HG03139 (cell line): Measurements from ENCODE around the gene PPP1R17.
A peak's percentile ranks its signal among the peaks of the same experiment; 100 is the strongest.

Experiments
- ATAC-seq: cut with Tn5 transposase; IDR thresholded peaks from one replicate; pipeline ENCODE4 v1.9.1; 2021; ENCODE audit not compliant: unreplicated experiment

PPP1R17 gene

DNA sequence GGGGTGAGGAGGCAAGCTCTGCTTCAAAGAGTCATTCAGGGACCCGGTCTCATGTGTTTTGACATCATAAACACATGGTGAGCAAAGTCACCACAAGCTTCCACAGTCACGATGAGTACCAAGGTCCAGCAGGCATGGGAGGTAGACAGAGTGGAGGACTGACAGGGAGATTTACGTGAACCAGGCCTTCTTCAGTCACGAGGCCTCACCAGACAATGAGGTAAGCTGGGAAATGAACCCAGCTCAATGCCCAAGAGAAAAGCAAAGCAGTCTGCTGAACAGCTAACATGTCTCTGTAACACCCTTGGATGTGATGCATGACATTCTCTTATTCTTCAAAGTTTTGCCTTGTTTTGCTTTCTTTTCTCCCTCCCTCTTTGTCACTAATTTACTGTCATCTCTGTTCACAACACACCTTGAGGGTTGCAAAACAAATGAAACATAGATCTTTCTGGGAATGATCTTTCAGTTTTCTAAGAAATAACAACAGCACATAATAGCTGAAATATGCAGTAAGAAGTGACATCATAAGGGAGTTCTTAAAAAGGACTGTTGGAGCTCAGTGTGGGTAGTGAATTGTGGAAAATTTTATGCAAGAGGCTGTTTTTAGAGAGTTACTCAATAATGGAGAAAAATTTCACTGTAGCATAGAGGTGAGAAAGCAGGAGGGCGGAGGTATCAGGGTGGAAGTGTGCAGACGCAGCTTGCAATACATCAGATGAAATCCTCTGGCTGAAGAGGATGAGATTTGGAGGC, 9.0 kb downstream of the PPP1R17 start:
- no peak for ATAC-seq

DNA sequence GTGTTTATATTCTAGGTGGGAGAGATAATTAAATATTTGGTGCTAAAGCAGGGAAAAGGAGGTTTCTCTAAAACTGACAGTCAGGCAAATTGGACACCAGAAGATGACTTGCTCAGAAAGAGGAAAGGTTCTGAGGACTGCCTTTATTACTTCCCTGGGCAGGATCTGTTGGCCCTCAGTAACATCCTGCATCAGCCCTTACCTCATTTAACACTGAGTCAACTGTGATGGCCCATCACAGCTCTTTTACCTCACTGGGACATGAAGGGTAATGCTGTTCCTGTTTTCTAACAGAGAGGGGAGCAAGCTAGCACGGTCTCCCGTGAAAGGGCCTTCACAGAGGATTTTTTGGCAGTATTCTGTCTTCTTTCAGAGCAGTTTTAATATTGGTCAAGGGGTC, 12.0 kb downstream of the PPP1R17 start:
- ATAC-seq, result no peak

DNA sequence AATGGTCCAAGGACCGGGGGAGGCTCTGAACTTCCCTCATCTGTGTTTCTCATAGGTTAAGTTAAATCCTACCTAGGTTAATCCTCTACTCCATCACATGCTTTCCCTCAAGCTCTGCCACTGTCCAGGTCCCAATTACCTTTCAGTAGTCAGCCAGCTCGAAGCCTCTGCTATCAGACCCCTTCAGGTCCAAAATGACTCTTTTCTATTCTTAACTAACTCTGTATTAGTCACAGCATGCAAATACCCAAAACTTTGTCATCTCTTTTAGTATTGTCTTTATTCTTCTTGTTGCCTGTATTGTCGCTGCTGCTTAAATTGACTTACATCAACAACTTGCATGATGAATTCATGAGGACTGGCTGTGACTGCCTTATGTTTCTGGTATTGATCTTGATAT, 15.3 kb downstream of the PPP1R17 start:
- no peak for ATAC-seq

GRCh38 chr7:31705377-31705776, 18.4 kb downstream of the PPP1R17 start:
- ATAC-seq, result no peak

DNA sequence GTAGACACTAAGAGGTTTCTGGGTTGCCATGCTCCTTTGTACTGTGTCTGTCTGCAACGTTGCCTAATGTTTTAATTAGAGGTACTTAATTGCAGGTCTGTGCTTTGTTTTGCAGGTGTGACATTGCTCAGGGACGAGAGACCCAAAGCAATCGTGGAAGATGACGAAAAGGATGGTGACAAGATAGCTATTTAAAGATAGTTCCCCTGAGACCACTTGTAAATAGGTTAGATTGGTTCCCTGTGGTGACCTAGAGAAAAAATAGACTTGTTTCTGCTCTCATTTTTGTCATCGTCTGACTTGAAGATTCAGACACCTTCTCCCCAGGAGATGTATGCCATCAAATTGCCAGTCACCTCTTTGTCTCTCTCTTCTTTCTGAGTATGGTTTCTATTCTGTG, 20.1 kb downstream of the PPP1R17 start:
- no peak for ATAC-seq

GRCh38 chr7:31710171-31710570, 23.2 kb downstream of the PPP1R17 start:
- no peak for ATAC-seq

GRCh38 chr7:31716355-31716754, 29.3 kb downstream of the PPP1R17 start:
- ATAC-seq, result no peak

DNA sequence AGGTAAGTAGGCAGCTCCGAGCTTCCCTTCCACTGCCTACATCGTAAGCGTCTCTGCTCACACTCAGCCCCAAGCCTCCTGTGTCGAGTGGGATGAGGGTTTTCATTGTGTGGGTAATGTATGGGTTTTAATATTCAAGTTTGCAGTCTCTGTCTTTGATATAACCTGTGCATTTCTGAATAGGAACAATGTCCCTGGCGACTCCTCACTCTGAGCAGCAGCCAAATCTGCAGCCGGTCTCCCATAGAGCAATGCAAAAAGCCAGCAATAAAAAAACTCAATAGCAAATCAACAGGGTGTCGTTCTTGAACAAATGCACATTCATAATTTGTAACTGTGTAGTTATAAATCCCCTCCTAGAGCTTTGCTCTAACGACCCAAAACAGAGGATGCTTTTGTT, 33.4 kb downstream of the PPP1R17 start:
- ATAC-seq, result no peak

DNA sequence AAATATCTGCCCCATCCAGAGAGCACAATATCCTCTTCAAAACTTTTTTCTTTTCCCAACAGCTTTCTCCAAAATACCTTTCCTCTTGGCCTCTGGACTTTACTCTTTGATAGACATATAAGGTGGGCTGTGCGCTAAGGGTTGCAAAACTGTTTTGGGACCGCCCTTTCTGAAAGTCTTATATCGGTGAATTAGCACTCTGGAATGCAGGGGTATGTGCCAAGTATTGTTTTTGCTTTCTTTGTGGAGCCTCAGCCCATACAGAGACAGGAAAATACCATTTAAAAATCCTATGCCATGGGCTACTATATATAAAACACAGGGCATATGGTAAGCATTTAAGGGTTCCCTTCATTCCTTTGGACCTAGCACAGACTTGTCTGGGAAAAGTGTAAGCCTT, 37.7 kb downstream of the PPP1R17 start:
- no peak for ATAC-seq

DNA sequence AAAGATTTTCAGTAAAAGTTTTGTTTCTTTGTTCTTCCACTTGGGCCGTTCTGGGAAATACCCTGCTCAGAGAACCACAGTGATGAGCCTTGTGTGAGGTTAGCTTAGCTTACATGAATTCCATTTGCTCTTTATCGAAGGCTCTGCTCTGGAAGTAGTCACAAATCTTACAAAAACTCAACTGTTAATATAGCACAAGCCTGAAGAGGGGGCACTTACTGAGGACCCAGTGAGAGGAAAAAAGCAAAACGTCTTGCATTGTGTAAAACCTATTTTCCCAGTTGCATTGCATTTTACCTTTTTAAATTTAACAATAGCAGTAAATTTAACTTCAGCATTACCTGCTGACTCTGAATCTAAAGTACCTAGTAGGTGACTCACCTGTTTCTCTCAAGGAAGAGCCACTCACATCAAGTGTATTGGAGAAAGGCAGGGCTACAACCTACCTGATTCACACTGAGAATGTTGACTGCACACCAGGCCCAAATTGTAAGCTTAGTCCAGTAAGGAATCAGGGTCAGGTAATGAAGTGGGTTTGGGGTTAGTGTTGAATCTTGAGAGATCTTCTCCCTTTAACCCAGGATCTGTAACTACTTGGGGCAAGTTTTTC, 42.3 kb downstream of the PPP1R17 start:
- ATAC-seq, result no peak

DNA sequence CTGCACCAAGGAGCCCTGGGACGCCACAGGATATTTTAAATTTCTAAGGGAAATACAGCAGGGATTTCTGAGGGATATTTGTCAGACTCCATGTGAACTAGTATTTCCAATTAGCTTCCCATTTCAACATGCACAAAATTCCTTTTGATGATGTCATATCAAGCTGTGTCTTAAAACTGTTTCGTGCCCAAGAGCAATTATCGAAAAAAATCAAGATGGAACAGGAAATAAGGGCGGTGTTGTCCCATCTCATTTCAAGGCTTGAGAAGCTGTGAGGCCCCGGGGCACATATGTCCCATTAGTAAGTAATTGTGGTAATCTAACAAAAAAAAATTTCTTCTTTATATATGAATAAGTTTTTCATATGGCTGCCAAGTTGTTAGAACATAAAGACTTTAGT, 47.4 kb downstream of the PPP1R17 start:
- no peak for ATAC-seq

GRCh38 chr7:31735991-31736982, 49.3 kb downstream of the PPP1R17 start:
- no peak for ATAC-seq

DNA sequence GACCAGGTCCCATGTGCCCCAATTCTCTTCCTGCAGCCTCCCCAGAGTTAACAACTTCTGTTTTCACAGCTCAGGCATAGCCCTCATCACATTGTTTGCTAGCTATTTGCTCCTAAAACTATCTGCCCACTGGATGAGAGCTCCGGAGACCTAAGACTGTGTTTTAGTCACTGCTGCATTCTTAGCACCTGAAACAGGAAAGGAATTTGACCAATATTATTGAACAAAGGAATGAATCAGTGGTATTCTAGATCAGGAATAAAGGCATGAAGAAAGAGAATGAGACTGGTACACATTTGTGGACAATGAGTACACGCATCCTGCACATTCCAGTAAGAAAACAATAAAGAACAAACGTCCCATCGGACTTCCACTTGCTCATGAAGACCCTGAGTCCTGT, 54.8 kb downstream of the PPP1R17 start:
- ATAC-seq, result no peak

DNA sequence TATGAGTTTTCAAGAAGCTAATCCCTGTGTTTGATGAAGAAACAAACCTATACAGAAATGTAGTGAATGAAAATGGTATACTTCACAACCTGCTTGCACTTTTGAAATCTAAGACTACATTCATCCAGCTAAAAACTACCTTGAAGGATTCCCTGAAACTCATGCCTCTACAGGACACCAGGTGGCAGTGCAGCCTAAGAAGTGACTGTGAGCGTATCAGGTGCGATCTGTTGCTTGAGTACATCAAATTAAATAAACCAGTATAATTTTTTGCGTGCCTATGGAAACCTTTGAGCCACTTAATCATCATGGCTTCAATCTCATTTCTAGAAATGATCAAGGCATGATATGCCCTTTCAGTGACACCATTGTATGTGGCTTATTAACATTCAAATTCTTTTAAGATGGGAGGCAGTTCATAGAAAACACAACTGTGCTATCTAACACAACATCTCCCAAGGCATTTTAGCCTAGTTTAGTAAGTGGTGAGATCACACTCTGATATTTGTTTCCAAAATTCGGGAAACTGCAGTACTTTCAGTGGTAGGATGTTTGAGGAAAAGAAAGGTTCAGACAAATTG, 57.4 kb downstream of the PPP1R17 start:
- peak; percentile 67 for ATAC-seq

DNA sequence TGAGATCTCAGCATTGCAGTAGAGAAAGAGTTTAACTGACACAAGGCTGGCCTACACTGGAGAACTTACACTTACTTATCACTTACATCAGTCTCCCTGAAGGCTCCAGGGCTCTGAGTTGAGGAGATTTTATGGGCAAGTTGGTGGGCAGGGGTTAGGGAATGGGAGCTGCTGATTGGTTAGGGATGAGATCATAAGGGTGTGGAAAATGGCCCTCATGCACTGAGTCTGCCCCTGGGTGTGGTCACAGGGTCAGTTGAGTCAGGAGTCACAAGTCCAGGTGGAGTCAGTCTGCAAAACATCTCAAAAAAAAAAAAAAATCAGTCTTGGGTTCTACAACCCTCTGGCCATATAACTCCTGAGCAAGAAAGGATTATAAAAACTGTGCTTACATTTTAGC, 60.5 kb downstream of the PPP1R17 start:
- ATAC-seq, result no peak

DNA sequence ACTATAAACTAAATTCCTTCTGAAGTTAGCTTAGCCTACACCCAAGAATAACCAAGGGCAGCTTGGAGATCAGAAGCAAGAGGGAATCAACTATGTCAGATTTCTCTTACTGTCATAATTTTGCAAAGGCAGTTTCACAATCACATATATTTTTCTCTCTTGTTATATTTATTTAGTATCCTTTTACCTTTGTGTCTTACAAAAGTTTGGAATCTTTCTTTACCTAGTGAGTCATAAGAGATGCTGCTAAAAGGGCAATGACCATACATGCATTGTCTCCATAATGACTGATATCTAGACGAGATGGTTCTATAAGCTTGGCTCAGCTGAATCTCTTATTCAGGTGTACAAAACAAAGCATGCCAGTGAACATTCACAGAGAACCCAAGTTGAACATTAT, 61.1 kb downstream of the PPP1R17 start:
- no peak for ATAC-seq

- ATAC-seq, result no peak
Measured at GRCh38 chr7:31751726-31752125, 64.7 kb downstream of the PPP1R17 start.
